COLO668 (cell line): ENCODE results near the gene CDC16.

ENCODE experiments used
- DNase-seq: peaks from one replicate; lab custom pipeline; 2025; ENCODE audit not compliant: unreplicated experiment; lab: John Stamatoyannopoulos, UW

The CDC16 gene

DNA sequence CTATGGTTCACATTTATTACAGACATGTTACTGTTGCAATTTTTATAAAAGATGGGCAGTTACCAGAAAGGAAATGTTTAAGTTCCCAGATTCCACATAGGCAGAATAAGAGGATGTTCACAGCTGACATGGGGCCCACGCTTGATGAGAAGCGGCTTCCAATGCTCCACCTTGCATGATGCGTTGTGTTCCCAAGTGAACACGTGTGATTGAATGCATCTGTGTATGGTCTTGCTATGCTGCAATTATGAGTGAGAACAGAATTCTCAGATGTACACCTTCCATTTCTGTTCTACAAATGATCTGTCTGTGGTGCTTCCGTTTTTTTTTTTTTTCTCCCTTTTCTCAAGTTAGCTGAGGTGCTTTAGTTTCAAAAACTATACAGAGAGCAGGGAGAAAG is 62.2 kb downstream of the CDC16 start:
- no peak for DNase-seq

DNA sequence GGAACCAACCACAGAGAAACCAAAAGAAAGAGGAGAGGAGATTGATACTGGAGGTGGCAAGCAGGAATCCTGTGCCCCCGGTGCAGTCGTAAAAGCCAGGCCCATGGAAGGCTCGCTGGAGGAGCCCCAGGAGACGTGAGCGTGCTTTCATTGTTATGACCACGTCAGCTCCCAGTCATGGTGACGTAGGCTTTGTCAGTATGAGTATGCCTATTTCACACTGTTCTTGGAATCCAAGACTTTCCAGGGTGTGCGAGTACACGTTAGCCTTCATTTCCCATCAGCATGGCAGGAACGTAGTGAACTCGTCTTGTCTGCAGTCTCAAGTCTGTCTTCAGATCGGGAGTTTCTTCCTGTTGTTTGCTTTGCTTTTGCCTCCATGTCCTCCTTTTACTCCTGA is 64.2 kb downstream of the CDC16 start:
- DNase-seq = no peak

DNA sequence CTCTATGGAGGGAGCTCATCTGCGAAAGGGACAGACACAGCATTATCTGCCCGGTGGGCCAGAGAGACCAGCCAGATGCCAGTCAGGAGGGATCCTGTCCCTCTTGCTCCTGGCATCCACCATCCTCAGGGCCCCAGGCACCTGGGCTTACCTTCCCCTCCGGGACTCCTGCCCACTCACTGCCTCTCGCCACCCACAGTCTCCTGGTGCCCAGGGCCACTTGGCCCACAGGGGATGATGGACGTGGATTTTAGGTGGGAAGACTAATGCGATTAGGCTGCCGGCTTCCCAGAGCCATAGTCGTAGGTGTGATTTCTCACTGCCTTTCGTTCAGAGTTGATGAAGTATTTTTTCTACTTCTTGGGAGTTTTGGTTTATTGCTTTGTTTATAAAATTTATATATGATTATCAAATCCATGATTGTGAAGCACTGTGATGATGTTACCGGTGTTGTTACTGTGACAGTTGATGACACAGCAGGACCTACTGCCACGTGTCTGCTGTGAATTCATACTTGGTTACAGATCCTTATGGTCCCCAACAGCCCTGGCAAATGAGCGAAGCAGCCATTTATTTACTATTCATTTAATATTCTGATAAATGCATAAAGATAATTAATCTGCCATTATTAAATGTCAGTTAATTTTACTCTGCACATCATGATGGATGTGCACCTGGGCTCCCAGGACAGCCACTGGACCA is 65.1 kb downstream of the CDC16 start:
- no peak for DNase-seq

DNA sequence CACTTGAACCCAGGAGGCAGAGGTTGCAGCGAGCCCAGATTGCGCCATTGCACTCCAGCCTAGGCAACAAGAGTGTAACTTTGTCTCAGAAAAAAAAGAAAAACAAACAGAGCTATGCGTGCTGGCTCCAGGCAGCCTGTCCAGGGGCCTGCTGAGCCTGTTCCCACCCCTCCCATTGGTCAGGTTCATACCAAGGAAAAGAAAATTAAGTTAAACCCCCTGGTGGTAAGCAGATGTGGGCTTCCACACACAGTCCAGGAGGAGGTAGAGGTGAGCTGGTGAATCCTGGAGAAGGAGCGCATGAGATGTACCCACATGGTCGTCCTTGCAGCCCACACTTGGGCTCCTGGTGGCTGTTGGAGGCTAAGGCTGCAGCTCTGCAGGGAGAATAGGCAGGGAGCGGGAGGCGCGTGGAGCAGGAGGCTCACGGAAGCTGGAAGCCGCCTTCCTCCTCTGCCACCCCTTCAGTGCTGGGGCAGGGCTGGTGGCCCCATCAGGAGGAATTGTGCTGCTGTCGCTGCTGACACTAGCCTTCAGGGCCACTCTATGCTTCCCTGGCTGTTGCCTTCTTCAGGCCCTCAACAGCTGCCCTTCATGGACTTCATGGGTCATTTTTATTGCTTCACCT is 69.1 kb downstream of the CDC16 start:
- DNase-seq = no peak

DNA sequence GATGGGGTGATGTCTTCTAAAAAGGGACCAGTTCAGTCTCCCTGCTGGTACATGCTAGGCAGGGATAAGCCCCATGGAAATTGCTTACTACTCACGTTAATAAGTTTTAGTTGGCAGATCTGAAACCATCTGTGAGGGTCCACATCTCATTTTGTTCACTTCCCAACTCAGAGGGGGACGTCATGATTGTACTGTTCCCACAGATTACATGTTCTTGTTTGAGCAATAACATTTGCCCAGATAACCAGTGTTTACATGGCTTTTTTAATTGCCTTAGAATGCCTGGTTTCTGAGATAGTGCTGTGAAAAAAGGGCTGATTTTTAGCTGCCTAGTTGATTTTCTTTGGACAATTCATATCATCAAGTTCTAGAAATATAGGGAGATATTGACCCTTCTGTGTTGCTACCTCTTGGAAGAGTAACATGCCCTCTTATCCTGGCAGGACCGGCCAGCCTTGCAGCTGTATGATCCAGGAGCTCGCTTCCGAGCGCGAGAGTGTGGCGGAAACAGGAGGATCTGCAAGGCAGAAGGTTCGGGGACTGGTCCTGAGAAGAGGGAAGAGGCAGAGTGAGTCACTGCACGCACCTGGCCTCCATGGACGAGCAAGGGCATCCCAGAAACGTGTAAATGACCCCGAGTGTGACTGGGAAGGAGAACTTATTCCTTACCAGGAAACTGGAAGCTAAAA is 69.8 kb downstream of the CDC16 start:
- DNase-seq = no peak

DNA sequence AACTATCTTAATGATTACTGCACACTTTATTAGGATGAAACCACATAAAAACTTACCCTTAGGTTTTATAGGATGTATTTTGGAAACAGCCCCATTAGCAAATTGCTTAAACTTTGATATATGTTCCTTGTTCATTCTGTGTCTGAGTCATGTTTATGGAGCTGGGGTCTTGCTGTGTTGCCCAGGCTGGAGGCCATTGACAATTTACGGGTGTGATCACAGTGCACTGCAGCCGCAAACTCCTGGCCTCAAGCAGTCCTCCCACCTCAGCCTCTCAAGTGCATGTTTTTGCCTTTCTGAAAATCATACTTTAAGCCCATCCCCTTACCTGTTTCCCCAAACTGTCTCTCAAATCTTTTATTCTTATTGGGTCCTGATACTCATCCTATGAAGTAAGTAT is 74.4 kb downstream of the CDC16 start:
- no peak for DNase-seq

DNA sequence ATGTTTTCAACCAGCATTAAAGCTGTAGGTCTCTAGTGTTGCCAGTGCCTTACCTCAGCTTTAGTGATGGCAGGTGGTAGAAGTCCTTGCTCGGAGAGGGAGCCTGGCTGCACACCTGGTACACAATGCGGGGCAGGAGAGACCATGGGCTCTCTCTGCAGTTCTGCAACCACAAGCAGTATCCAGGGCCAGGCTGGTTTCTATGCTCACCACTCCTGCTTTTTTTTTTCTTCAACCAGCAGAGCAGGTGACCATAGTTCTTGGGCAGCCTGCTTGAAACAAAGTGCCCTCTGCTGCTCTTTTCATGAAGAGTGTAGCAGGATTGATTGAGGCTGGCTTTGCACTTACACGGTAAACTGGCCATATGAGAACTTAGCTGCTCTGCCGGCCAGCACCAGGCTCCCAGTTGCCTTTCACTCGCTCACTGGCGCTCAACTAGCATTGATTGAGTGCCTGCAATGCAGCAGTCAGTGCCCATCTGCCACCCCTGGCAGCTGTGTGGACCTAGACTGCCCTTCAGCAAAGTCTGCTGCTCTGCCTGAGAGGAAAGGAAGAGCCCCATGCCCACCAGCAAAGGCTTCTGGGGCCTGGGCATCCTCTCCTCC is 75.2 kb downstream of the CDC16 start:
- DNase-seq = peak; percentile 77

DNA sequence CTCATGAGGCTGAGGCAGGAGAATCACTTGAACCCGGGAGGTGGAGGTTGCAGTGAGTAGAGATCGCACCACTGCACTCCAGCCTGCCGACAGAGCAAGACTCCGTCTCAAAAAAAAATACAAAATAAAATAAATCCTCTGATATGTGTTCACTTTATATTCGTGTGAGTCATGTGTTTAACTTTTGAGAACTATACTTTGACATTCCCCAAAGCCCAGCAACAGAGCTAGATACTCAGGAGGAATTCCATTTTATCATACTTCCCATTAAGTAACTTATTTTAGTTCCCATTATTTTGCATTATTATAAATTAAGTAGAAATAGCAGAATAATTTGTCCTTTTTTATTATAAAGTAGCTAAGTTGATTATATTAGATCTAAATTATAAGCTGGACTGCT is 76.3 kb downstream of the CDC16 start:
- no peak for DNase-seq

DNA sequence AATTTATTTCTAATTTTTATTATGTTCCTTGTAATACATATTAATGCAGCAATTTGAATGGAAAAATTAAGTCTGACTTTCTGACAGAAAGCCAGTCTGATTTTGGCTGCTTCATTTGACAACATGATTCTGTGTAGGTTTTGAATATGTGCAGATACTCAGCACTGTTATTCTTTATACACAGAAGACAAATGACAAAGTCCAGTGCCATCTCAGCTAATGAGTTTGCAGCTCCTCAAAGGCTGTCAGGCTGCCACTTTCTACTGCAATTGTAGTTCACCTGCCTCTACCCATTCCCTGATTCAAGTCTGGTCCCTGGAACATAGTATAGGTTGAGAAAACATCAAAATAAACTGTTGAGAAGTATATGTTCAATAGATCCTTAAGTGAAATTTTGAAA is 76.7 kb downstream of the CDC16 start:
- no peak for DNase-seq

DNA sequence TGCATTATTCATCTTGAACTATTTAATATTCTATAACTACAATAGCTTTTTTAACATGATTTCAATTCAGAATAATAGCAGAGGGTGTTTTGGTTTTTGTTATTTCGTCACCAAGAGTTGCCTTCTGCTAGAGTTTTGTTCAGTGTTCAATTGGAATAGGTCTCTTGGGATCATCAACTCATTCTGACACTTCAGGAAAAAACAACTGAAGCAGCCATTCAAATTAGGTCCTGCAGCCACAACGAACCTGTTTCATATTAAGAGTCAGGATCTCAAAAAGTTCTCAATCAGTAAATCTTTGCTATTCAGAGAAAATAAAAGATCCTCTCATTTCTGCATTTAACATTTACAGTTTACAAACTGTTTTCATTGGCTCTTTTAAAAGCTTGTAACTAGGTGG is 77.2 kb downstream of the CDC16 start:
- DNase-seq = no peak

DNA sequence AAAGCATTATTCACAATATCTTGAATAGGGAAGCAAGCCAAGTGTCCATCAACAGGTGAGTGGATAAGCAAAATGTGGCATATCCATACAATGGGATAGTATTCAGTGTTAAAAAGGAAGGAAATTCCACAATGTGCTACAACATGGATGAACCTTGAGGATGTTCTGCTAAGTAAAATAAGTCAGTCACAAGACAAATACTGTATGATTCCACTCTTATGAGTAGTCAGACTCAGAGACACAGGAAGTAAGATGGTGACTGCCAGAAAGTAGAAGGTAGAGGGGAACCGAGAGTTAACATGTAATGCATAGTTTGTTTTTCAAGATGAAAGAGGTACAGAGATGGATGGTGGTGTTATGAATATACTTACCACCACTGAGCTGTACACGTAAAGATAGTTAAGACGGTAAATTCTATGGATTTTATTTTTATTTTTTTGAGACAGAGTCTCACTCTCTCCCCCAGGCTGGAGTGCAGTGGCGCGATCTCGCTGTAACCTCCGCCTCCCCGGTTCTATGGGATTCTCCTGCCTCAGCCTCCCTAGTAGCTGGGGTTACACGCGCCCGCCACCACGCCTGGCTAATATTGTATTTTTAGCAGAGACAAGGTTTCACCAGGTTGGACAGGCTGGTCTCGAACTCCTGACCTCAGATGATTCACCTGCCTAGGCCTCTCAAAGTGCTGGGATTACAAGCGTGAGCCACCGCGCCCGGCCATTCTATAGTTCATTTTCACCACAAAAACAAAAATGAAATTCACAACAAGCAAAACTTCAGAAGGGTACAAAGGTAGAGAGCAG is 78.6 kb downstream of the CDC16 start:
- no peak for DNase-seq

DNA sequence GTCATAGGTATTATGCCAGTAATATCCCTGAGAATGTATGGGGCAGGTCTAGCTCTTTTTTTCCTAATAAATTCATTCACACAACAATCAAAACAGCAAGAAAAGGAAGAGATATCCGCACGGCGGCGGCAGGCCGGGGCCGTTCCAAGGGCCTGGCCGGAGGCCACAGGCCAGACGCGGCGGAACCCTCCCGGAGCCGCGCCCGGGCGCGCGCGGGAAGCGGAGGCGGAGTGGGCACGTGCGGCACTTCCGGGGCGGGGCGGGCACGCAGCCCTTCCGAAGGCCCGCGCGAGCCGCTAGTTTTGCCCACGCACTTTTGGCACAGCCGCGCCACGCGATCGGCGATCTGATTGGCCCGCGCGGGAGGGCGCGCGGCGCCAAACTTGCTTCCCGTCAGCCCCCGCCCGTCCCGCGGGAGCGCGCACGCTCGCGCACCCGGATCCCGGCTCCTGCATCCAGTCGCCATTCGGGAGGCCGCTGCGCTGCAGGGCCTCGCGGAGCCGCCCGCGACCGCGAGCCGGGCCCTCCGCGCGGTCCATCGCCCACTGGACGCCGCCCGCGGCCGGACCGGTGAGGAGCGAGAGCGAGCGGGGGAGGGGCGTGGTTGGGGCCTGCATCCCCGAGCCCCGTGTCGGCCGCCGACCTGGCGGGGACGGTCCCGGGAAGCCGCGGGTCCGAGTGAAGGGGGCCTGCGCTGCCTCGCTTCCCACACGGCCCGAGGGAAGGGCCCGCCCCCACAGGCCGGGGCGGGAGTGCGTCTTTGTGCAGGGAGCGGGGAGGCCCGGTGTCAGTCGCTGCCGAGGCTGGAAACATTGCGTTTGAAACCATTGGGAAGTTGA is 79.6 kb downstream of the CDC16 start, which contains the start of gene CHAMP1:
CHAMP1 (plus strand) TSS at position 430 of the 839 bp plus-strand sequence. CDS start 9,340 bp downstream, outside the sequence.
- DNase-seq = peak; percentile 100

DNA sequence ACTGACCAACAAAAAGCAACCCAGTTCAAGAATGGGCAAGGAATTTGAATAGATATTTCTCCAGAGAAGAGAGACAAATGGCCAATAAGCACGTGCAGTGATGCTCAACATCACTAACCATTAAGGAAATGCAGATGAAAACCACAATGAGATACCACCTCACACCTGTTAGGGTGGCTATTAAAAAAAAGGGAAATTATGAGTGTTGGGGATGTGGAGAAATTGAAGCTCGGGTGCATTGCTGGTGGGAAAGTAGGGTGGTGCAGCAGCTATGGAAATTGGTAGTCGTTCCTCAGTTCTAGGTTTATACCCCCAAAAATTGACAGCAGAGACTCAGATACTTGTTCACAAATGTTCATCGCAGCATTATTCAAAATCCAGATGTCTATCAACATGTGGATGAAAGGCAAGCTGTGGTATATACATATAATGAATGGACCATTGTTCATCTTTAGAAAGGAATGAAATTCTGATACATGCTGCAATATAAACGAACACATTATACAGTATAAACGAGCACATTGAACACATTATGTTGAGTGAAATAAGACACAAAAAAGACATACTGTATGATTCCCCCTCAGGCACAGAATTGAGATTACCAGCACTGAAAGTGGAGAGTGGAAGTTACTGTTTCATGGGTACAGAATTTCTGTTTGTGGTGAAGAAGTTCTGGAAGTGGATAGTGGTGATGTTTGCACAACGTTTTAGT is 80.5 kb downstream of the CDC16 start:
- no peak for DNase-seq

DNA sequence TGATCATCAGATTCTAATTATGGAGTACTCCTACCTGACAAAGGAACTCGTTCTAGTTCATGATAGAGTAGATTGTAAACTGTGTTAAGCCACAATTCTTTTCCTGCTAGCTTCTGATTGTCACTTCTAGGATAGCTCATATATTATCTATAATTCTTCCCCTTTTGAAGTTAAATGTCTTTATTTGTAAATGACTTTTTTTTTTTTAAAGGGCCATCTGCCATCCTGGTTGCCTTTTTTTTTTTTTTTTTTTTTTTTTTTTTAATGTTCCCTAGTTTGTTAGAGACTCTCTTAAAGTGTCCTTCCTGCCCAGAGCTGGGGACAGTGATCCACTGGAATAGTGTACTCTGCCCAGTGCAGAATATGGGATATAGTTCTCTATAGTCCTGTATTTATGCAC is 83.9 kb downstream of the CDC16 start:
- no peak for DNase-seq

DNA sequence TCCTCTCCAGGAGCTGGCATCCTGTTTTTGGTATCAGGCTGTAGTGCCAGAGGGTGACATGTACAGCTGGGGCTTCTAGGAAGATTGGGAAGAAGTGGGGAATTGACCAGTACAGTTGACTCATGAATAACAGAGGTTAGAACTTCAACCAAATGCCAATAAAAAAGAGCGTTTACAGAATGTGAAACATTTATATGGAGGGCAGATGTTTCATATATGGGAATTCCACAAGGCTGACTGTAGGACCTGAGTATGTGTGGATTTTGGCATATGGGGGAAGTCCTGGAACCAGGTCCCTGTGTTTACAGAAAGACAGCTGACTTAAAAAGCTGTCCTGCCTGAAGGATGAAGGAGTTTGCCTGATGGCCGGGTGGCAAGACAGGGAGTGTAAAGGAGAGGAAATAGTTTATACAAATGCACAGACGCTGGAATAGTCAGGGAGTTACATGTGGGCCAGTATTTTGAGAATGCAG is 84.8 kb downstream of the CDC16 start:
- no peak for DNase-seq

DNA sequence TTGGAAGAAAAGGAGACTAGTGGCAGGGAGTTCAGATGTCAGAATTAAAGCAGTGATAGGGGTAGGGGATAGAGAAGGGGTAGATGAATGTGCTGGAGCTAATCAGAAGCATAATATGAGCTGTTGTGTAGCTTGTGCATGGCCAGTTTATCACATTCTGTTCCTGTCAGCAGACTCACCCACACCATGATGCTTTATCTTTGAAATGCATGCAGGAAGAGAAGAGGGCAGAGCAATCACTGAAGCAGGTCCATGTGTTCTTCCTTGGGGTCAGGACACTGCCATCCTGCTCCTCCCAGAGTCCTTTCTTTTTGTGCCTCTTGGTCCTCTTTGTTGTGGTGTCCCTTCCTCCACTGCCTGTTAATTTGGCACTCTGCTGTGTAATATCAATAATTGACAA is 85.4 kb downstream of the CDC16 start:
- DNase-seq = no peak

DNA sequence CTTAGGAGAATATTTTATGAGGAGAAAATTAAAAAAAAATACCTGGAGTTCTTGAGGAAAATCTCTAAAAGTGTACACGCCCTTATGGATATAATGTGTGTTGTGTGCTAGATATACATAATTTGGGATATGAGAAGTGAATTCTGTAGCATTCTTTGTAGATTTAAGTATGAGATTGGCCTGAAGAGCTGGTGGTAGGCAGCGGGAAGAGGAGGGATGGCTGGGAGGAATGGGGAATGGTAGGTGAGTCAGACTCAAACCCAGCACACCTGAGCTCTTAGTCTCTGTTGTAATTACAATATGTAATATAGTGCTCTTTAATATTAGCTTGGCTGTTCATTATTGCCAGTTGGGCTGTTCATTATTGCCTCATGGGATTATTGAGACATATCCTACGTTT is 86.6 kb downstream of the CDC16 start:
- no peak for DNase-seq
